Fibroblast of upper back skin (primary cell): ENCODE data around the gene FBXO42.
"Not testable (repeated sequence)": the region's sequence is repeated elsewhere in the genome, so short reads cannot be mapped to it uniquely, and the experiment has no call there.

ENCODE experiments used
- DNase-seq: peaks from one replicate; pipeline ENCODE4 v3.0.0-alpha.2; 2013

Gene FBXO42

DNA sequence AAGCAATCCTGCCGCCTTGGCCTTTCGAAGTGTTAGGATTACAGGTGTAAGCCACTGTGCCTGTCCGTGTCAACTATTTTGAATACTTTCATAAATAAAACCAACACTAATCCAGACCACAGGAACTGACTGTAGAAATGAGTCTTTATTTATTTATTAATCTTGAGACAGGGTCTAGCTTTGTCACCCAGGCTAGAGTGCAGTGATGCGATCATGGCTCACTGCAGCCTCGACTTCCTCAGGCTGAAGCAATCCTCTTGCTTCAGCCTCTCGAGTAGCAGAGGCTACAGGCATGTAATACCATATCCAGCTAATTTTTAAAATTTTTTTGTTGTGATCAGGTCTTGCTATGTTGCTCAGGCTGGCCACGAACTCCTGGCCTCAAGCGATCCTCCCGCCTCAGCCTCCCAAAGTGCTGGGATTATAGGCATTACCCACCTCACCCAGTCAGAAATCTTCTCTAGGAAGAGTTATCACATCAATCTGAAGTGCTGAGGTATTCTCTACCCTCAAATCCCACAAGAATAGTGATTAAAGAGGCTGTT is 93.6 kb downstream of the FBXO42 start:
- DNase-seq, result no peak

- no peak for DNase-seq
These were observed 94.3 kb downstream of the FBXO42 start for GRCh38 chr1:16257968-16258367.

GRCh38 chr1:16257556-16257955 is 94.7 kb downstream of the FBXO42 start:
- not testable (repeated sequence) for DNase-seq

GRCh38 chr1:16256478-16256877 is 95.8 kb downstream of the FBXO42 start:
- no peak for DNase-seq

GRCh38 chr1:16254263-16254928 is 97.9 kb downstream of the FBXO42 start:
- DNase-seq, result no peak

GRCh38 chr1:16253332-16253922 is 98.9 kb downstream of the FBXO42 start:
- no peak for DNase-seq

DNA sequence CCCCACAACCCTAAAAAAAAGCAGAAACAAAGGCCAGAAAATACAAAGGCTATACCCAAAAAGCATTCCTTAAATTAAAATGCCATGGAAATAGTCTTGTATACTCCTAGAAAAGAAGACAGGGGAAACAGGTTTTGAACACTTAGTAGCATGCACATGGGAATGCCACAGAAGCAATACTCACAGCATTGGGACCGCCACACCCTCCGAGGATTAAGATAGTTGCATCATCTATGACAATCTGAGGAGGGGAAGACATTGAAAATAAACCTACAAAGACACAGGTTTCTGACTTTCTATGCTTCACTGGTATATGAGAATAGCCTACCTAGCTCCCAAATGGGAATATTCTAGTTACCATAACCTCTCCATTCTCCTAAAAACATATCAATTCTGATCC is 99.4 kb downstream of the FBXO42 start:
- DNase-seq, result no peak

DNA sequence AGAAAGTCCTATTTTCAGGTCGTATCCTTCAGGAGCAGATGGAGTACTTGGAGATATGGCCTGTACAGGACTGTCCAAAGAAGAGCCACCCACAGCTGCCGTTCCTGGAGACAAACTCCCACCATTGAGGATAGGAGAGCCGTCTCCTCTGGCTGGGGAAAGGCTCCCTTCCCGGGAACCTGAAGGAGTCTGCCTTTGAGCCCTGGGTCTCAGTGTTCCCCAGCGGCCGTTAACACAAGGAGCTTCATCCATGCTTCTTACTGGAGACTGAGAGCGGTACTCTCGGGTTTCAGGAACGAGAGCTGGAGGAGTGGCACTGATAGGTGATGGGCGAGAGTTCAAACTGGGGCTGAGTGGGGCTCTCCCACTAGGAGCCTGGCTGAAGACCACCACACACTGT is 100.9 kb downstream of the FBXO42 start:
- no peak for DNase-seq

DNA sequence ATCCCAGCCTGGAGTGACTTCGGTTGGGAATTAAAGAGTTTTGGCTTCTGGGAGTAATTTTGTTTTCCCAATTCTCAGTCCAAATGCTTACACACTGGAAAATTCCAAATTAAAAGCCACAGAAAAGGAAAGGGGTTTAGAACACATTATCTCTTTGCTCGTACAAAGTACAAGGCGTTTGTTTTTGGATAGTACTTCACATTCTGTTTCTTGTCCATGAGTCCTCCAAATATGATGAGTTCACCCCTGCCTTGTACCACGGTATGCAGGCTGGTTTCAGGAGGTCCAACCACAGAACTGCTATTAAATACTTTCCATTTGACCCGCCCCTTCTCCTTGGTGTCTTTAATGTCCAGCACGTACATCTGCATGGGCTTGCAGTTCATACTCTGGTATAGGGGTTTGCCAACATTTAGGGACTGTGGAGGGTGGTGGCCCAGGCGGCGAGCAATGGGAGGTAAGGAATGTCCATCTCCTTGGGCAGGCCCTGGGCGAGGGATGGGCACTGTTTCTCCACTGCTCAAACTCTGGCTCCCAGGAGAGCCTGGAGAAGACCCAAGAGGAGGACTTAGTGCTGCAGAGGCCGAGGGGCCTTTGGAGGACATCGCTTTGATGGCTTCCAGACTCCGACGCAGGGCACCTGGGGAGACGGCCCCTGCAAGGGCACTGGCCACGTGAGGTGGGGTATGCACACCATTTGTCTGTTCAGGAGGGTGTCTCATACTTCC is 101.6 kb downstream of the FBXO42 start:
- peak; percentile 77 for DNase-seq

DNA sequence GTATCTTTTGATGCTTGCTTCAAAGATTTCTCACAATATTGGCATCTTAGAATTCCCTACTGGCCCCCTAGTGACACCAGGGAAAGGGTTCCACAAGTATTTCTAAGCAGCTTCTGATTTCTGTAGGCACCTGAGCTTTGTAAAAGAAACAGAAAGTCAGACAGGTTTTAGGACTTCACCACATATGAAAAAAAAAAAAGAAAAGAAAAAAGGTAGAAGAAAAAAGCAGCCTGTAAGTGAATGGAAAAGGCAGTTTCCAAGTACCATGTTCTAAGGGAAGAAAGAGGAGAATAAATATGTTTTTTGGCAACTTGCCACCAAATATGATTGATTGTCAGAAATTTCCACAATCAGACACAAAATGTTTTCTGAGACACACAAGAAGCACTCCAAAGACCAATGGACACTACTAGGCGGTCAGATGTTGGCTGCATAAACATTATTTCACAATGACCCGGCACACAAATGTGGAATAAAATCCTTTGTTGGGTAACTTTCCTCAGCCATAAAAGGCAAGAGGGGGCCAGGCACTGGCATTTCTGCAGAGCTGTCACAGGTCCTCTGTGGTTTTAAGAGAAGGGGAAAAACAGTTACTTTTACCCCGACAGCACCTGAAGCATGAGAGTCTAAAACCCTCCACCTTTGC is 102.6 kb downstream of the FBXO42 start:
- DNase-seq, result peak; percentile 74

- peak; percentile 85 for DNase-seq
These were observed 103.4 kb downstream of the FBXO42 start for GRCh38 chr1:16248603-16249516.

GRCh38 chr1:16248007-16248436 is 104.3 kb downstream of the FBXO42 start:
- no peak for DNase-seq

GRCh38 chr1:16247441-16247840 is 104.8 kb downstream of the FBXO42 start:
- DNase-seq, result no peak

GRCh38 chr1:16246961-16247360 is 105.3 kb downstream of the FBXO42 start:
- no peak for DNase-seq

DNA sequence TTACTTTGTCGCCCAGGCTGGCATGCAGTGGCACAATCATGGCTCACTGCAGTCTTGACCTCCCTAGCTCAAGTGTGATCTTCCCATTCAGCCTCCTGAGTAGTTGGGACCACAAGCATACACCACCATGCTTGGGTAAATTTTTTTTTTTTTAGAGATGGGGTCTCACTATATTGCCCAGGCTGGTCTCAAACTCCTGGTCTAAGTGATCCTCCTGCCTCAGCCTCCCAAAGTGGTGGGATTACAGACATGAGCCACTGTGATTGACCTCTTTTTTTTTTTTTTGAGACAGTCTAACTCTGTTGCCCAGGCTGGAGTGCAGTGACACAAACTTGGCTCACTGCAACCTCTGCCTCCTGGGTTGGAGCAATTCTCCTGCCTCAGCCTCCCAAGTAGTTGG is 106.0 kb downstream of the FBXO42 start:
- DNase-seq, result not testable (repeated sequence)

- DNase-seq, result no peak
These were observed 106.6 kb downstream of the FBXO42 start for GRCh38 chr1:16245476-16246196.

DNA sequence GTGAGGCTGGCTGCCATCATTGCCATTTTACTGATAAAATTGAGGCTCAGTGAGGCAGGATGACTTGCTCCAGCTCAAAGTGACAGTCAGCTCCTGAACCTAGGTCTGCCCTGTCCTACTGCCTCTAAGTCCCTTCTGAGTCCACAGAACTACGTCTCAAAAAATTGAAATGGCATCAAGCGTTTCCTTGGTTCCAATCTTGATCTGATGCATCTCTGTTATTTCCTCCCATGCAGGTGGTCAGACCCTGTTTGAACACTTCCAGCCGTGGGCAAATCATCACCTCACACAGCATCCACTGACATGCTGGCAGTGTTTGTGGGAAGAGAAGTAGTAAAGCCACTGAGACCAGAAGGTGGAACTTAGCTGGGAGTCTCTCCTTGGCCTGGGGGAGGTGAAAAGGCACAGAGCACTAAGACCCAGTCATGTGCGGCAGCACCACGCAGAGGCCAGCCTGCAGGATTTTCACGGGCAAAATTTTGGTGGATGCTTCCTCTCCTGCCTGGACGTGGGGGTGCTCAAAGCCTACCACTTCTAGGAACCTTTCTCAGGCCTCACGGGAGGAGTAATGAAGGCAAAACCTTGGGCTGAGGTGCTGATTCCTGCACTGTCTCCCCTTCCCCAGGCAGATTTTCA is 107.5 kb downstream of the FBXO42 start:
- no peak for DNase-seq

DNA sequence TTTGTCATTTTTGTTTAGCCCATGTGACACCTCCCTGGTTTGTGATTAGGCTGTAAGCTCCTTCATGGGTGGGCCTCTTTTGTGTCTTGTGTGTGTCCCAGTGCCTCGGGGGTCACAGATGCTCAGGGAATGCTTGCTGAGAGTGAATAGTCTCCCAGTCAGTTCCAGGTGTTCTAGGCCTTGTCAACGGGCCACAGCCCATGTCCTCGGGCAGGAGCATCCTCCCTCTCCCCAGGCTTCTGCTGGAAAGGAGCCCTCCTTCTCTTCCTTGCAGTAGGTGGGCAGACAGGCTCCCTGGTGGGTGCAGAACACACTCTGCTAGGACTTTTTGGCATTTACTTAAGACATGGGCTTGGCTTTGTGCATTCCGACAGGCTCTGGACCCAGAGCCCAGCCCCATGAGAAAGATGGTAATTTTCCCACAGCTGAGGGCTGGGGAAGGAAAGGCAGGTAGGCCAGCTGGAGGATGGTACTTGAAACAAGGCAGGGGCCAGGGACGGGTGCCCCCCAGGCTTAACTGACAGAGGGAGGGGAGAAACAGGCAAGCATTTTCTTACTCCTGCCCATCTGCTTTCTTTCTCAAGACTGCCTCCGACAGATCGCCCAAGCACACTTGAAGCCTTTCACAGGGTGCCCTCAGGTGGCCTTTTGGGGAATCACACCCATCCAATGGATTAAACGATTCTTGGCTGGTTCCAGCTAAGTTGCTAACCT is 108.2 kb downstream of the FBXO42 start:
- DNase-seq, result peak; percentile 81

DNA sequence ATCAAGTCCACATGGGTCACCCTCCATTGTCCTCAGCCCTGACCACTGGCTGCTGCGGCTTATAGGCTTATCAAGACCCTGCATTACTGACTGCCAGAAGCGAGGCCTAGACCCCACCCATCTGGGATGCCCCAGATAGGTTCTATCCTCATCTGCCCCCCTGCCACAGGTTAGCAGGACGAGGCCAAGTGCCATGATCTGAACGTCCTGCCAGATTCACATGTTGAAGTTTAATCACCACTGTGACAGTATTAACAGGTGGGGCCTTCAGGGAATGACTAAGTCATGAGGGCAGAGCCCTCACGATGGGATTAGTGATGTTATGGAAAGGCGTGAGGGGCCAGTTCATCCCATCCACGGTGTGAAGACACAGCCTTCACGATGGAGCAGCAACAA is 109.1 kb downstream of the FBXO42 start:
- no peak for DNase-seq

DNA sequence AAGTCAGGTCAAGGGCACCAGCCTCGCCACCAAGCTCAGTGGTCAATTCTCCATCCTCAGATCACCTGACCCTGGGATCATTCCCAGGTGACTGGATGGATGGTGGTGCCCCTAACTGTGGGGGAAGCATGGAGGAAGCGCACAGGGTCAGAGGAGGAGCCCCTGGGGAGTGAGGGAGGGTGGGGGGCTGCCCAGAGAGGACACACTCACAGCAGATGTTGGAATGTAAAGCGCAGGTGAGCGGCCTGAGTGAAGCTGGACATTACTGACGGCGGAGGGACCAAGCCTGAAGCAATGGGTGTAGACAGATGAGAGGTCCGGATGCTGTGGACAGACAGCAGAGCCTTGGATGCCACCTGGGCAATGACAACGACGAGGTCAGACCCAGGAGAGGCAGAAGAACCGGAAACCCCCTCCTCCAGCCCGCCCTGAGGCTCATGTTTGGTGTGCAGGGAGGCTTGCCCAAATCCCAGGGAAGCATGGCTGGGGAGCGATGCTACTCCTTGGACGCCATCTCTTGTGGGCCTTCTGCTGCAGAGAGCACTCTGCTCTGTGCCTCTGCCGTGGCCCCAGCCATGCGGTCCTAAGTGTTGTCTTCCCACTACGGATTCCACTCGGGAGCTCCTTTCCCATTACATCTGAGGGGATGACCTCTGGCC is 109.6 kb downstream of the FBXO42 start:
- no peak for DNase-seq
